Fibroblast of lung (primary cell): ENCODE measurements around the gene SUGCT. TPM values are rescaled to one million over a fixed set of nuclear protein-coding genes. Genes with fewer than 3 reads are reported as not detected.

Experiments used
- DNase-seq, 2 donors: peaks; one replicate each; pipeline versions ENCODE4 v3.0.0 to v3.0.0-alpha.2; 2010; ENCODE audit warnings: low read depth in 2 of 2
- H2AFZ ChIP-seq: 2 replicates; pipeline ENCODE4 v1.5.1; 2012; ENCODE audit warnings: low read length, control low read depth, inconsistent platforms
- H3K27ac ChIP-seq: 2 replicates; pipeline ENCODE4 v1.5.1; 2011; ENCODE audit warnings: low read length, control low read depth; ENCODE audit not compliant: insufficient read depth
- H3K27me3 ChIP-seq: 2 replicates; pipeline ENCODE4 v1.5.1; 2011; ENCODE audit warnings: mild to moderate bottlenecking, low read length; ENCODE audit not compliant: control insufficient read depth, insufficient read depth
- H3K36me3 ChIP-seq: 2 replicates; pipeline ENCODE4 v1.5.1; 2011; ENCODE audit warnings: low read length; ENCODE audit not compliant: control insufficient read depth, insufficient read depth
- H3K4me1 ChIP-seq: 2 replicates; pipeline ENCODE4 v1.5.1; 2011; ENCODE audit warnings: low read length; ENCODE audit not compliant: control insufficient read depth, insufficient read depth; ENCODE audit errors: extremely low read depth
- H3K4me2 ChIP-seq: 2 replicates; pipeline ENCODE4 v1.5.1; 2011; ENCODE audit warnings: low read length, control low read depth; ENCODE audit not compliant: insufficient read depth; ENCODE audit errors: extremely low read depth
- H3K4me3 ChIP-seq, 4 experiments: fragments of 200-600 bp in 1 of 4; sonication (generic) in 1 of 4; replicated peaks in 1 of 4; 2 replicates each; pipeline ENCODE4 v1.5.1; 2011 to 2016; ENCODE audit warnings: low read length in 4 of 4, low read depth in 3 of 4, mild to moderate bottlenecking in 3 of 4, control low read depth in 2 of 4, inconsistent platforms in 1 of 4, mixed read lengths in 1 of 4; ENCODE audit not compliant: insufficient read depth in 1 of 4; ENCODE audit errors: control extremely low read depth in 1 of 4
- H3K79me2 ChIP-seq: 2 replicates; pipeline ENCODE4 v1.5.1; 2012; ENCODE audit warnings: mild to moderate bottlenecking, low read length, inconsistent platforms; ENCODE audit not compliant: control insufficient read depth, insufficient read depth
- H3K9ac ChIP-seq: 2 replicates; pipeline ENCODE4 v1.5.1; 2011; ENCODE audit warnings: mild to moderate bottlenecking, low read length, control low read depth; ENCODE audit not compliant: insufficient read depth
- H3K9me3 ChIP-seq: 2 replicates; pipeline ENCODE4 v1.5.1; 2012; ENCODE audit warnings: low read depth, low read length; ENCODE audit not compliant: control insufficient read depth, insufficient read depth
- H4K20me1 ChIP-seq: 2 replicates; pipeline ENCODE4 v1.5.1; 2011; ENCODE audit warnings: low read length; ENCODE audit not compliant: control insufficient read depth, insufficient read depth; ENCODE audit errors: extremely low read depth
- CTCF ChIP-seq, 2 donors: IDR thresholded peaks in 1 of 2; conservative IDR thresholded peaks in 1 of 2; 1 replicate in 1 of 2; 2 replicates in 1 of 2; pipeline ENCODE4 v1.5.1; 2011 to 2012; ENCODE audit warnings: low read length in 2 of 2, control low read depth in 1 of 2, inconsistent platforms in 1 of 2, low read depth in 1 of 2, mild to moderate bottlenecking in 1 of 2
- EZH2 ChIP-seq: IDR thresholded peaks from 2 replicates; pipeline ENCODE4 v1.5.1; 2012; ENCODE audit warnings: low read length, control low read depth, mild to moderate bottlenecking; ENCODE audit errors: missing control alignments
- polyA plus RNA-seq, 2 donors: library from polyadenylated mRNA; depleted of rRNA in 1 of 2; stranded (reverse) in 1 of 2; unstranded in 1 of 2; fragments of >200 nt; gene quantifications; 2 replicates each; pipeline ENCODE4 v1.2.1, GENCODE V29; 2011 to 2012; ENCODE audit warnings: missing spikeins in 1 of 2
- total RNA-seq: library from RNA; depleted of rRNA; stranded (reverse); fragments of >200 nt; gene quantifications from 2 replicates; pipeline ENCODE4 v1.2.1, GENCODE V29; 2014

SUGCT gene
- total and polyA plus RNA-seq, 2 donors (not counting 1 experiment from before 2014, with no cell fraction given) = 8.4 to 16.5 TPM

GRCh38 chr7:40721342-40721949 lies 586.6 kb downstream of the SUGCT start:
- H3K9me3 ChIP-seq = no peaks in the 10 kb centered on the region
- no peak overlapping the region for H3K4me2 ChIP-seq
- H3K9ac ChIP-seq = no peak overlapping the region
- TF ChIP-seq EZH2 = no peak
- no peak for TF ChIP-seq CTCF (conservative IDR thresholded peaks at IDR 0.05 in 1 of 2, IDR thresholded peaks at IDR 0.05 in 1 of 2; ENCODE audit: low read depth in 1 of 2, low read length in 2 of 2)
- H3K27me3 ChIP-seq = no peaks in the 10 kb centered on the region
- no peaks in the 10 kb centered on the region for H4K20me1 ChIP-seq
- H3K27ac ChIP-seq = no peak overlapping the region
- H2AFZ ChIP-seq = no peak overlapping the region
- no peaks in the 10 kb centered on the region for H3K79me2 ChIP-seq
- no peak overlapping the region for H3K4me3 ChIP-seq
- DNase-seq = peak in 1 of 2 donors; percentile 81
- no peaks in the 10 kb centered on the region for H3K36me3 ChIP-seq
- peaks cover 4% of the 10 kb centered on the region for H3K4me1 ChIP-seq

- Histone ChIP-seq H4K20me1 (no peaks in the 10 kb centered on the region), H3K27ac (no peak overlapping the region), H3K4me3 (no peak overlapping the region), H3K4me2 (no peak overlapping the region), H3K27me3 (no peaks in the 10 kb centered on the region), H3K36me3 (no peaks in the 10 kb centered on the region), H3K9me3 (no peaks in the 10 kb centered on the region), H2AFZ (no peak overlapping the region), H3K79me2 (no peaks in the 10 kb centered on the region), H3K4me1 (peaks cover 4% of the 10 kb centered on the region), H3K9ac (no peak overlapping the region)
- TF ChIP-seq EZH2 = no peak
- no peak for TF ChIP-seq CTCF (conservative IDR thresholded peaks at IDR 0.05 in 1 of 2, IDR thresholded peaks at IDR 0.05 in 1 of 2; ENCODE audit: low read depth in 1 of 2, low read length in 2 of 2)
- DNase-seq = no peak
Observed at GRCh38 chr7:40722242-40722641, 587.4 kb downstream of the SUGCT start.

- Histone ChIP-seq H3K79me2 (no peaks in the 10 kb centered on the region), H3K36me3 (no peaks in the 10 kb centered on the region), H3K4me1 (peaks cover 4% of the 10 kb centered on the region), H3K27me3 (no peaks in the 10 kb centered on the region), H4K20me1 (no peaks in the 10 kb centered on the region), H2AFZ (no peak overlapping the region), H3K4me2 (no peak overlapping the region), H3K4me3 (no peak overlapping the region), H3K9ac (no peak overlapping the region), H3K9me3 (no peaks in the 10 kb centered on the region), H3K27ac (no peak overlapping the region)
- no peak for TF ChIP-seq CTCF (conservative IDR thresholded peaks at IDR 0.05 in 1 of 2, IDR thresholded peaks at IDR 0.05 in 1 of 2; ENCODE audit: low read depth in 1 of 2, low read length in 2 of 2)
- no peak for TF ChIP-seq EZH2
- no peak for DNase-seq
Observed at GRCh38 chr7:40723829-40724228, 589.0 kb downstream of the SUGCT start.
